GM12801 (cell line): ENCODE measurements around the gene ANAPC15.

Experiments
- CTCF ChIP-seq: IDR thresholded peaks from one replicate; pipeline ENCODE4 v1.5.1; 2011; ENCODE audit warnings: control low read depth; ENCODE audit not compliant: insufficient read length; ENCODE audit errors: extremely low read depth

The ANAPC15 gene

GRCh38 chr11:72081184-72081644, 31.3 kb downstream of the ANAPC15 start:
- no peak for TF ChIP-seq CTCF

GRCh38 chr11:72080326-72081183, 31.9 kb downstream of the ANAPC15 start, which contains the start of the genes LRRC51 and NUMA1:
TSS of gene LRRC51 (plus strand) at chr11:72080850. CDS start at chr11:72089084, 8,234 bp downstream.
TSS of gene NUMA1 (minus strand) at chr11:72080542. CDS start at chr11:72035943, 44,599 bp downstream.
- no peak for TF ChIP-seq CTCF

GRCh38 chr11:72079819-72080325, 32.6 kb downstream of the ANAPC15 start:
- no peak for TF ChIP-seq CTCF

GRCh38 chr11:72078477-72078876, 34.0 kb downstream of the ANAPC15 start:
- no peak for TF ChIP-seq CTCF

- TF ChIP-seq CTCF, result no peak
Measured at GRCh38 chr11:72075756-72076155, 36.7 kb downstream of the ANAPC15 start.

- TF ChIP-seq CTCF, result no peak
Measured at GRCh38 chr11:72075109-72075508, 37.4 kb downstream of the ANAPC15 start.

- TF ChIP-seq CTCF, result no peak
Measured at GRCh38 chr11:72072348-72072747, 40.1 kb downstream of the ANAPC15 start.
